Large intestine (tissue), 3 donors: ENCODE results near the gene CLDN3. TPM values are rescaled to one million over a fixed set of nuclear protein-coding genes. Genes with fewer than 3 reads are reported as not detected.

ENCODE experiments used
- DNase-seq, 2 donors: peaks; one replicate each; pipeline versions ENCODE4 v3.0.0 to v3.0.0-alpha.2; 2013
- H3K27ac ChIP-seq: one replicate; pipeline ENCODE4 v1.5.1; 2013; ENCODE audit warnings: low read length
- H3K27me3 ChIP-seq: 2 replicates; pipeline ENCODE4 v1.6.1; 2013; ENCODE audit warnings: low read length; ENCODE audit not compliant: control insufficient read depth, insufficient read depth
- H3K36me3 ChIP-seq: 2 replicates; pipeline ENCODE4 v1.6.1; 2013; ENCODE audit warnings: low read length; ENCODE audit not compliant: control insufficient read depth, insufficient read depth
- H3K4me1 ChIP-seq: one replicate; pipeline ENCODE4 v1.6.1; 2013; ENCODE audit warnings: low read length; ENCODE audit not compliant: control insufficient read depth, insufficient read depth
- H3K4me3 ChIP-seq: one replicate; pipeline ENCODE4 v1.5.1; 2013; ENCODE audit warnings: low read length
- H3K9me3 ChIP-seq: one replicate; pipeline ENCODE4 v1.6.1; 2013; ENCODE audit warnings: mild to moderate bottlenecking, low read depth, low read length, moderate library complexity; ENCODE audit not compliant: control insufficient read depth
- WGBS: methylation state at CpG from one replicate; pipeline ENCODE4 v1.1.5; 2013; ENCODE audit warnings: low lambda C conversion rate; ENCODE audit not compliant: insufficient coverage; 5-methylcytosine and 5-hydroxymethylcytosine counted together
- polyA plus RNA-seq: library from polyadenylated mRNA; unstranded; fragments of 120-200 nt; gene quantifications from one replicate; pipeline ENCODE4 v1.2.1, GENCODE V29; 2013

CLDN3 gene
- polyA plus RNA-seq, 1 donor = 167 TPM

DNA sequence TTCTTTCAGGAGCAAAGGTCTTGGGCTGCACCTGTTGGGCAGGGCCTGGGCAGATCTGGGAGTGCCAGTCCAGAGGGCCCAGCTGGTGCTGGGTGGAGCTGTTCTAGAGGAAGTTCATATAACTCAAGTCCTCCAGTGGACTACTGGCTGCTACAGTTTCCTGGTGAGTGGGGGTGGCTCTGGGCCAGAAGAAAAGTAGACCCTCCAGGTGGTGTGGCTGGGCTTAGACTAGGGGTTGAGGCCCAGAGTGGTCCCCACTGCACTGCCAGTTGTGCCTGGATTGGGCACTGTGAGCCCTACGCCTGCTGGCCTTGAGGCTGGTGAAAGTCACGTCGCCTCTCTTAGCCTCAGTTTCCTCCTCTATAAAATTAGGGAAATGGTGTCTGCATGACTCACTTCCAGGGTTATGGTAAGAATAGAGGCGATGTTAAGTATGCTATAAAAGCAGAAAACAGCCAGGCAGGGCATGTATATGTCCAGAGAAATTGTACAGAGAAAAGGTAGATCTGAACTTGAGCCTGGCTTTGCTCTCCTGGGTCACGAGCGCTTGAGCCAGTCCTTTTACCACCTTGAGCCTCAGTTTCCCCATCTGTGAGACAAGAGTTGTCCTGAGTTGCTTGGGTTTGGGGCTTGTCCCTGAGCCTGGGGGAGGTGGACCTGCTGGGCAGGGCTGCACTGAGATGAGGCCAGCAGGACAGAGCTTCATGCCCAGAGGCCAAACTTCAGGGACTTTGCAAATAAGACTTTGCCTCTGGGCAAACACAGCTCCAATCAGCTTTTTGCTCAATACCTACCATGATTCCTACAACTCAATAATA is 3.8 kb upstream of the CLDN3 start:
- peak; percentile 71 to 85 for DNase-seq
- peak overlapping the region; percentile 67 for H3K27ac ChIP-seq
- H3K4me1 ChIP-seq = peaks cover 9% of the 10 kb centered on the region
- H3K36me3 ChIP-seq = peaks cover 3% of the 10 kb centered on the region
- no peak overlapping the region for H3K4me3 ChIP-seq
- peaks cover 18% of the 10 kb centered on the region for H3K27me3 ChIP-seq
- H3K9me3 ChIP-seq = peaks cover 4% of the 10 kb centered on the region
- 20% methylated on average over 1 of the region's 6 CpGs for WGBS

DNA sequence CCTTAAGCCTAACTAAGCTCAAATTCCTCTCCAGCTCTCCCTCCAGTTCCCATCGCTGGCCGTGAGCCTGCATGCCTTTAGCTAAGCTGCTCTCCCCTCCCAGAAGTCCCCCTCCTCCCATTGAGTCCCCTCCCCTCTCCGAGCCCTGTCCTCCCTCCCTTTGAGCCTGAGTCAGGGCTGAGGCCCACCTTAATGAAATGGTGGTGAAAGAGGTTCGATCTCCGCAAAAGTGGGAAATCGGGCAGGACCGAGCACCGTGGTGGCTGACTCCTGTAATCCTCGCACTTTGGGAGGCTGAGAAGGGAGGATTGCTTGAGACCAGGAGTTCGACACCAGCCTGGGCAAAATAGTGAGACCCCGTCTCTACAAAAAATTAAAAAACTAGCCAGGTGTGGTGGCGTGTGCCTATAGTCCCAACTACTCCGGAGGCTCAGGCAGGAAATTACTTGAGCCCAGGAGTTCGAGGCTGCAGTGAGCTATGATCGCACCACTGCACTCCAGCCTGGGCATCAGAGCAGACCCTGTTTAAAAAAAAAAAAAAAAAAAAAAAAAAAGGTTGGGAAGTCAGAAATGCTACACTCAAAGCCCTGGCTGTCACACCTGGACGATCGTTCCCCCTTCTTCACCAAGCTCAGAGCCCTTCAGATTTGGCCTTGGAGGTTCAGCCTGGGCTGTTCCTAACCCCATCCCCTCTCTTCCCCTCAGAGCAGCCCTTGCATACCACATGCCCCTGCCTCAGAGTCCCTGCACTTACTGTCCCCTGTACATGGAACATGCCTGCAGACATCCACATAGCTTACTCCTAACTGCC is 995 bp upstream of the CLDN3 start:
- WGBS = no CpG with 5 or more reads among the region's 17 CpGs
- DNase-seq = no peak

DNA sequence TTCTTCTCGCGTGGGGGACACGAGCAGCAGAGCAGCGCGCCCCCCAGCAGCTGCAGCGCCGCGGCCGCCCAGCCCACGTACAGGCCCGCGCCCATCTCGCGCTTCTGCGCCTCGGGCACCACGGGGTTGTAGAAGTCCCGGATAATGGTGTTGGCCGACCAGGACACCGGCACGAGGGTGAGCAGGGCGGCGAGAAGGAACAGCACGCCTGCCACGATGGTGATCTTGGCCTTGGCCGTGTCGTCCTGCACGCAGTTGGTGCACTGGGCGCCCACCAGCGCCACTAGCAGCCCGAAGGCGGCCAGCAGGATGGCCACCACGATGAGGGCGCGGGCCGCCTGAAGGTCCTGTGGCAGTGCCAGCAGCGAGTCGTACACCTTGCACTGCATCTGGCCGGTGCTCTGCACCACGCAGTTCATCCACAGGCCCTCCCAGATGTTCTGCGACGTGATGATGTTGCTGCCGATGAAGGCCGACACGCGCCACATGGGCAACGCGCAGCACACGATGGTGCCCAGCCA is 529 bp downstream of the CLDN3 start:
- WGBS = no CpG with 5 or more reads among the region's 49 CpGs
- Histone ChIP-seq H3K36me3 (peaks cover 3% of the 10 kb centered on the region), H3K27me3 (peaks cover 19% of the 10 kb centered on the region), H3K4me1 (peaks cover 16% of the 10 kb centered on the region), H3K9me3 (peaks cover 4% of the 10 kb centered on the region), H3K4me3 (peak overlapping the region; percentile 87), H3K27ac (peak overlapping the region; percentile 97)
- no peak for DNase-seq

More for the DNA sequence above, 995 bp upstream of the CLDN3 start:
- H3K27ac ChIP-seq = peak overlapping the region; percentile 97
- H3K4me3 ChIP-seq = peak overlapping the region; percentile 87
- peaks cover 3% of the 10 kb centered on the region for H3K36me3 ChIP-seq
- peaks cover 19% of the 10 kb centered on the region for H3K27me3 ChIP-seq
- H3K4me1 ChIP-seq = peaks cover 16% of the 10 kb centered on the region
- peaks cover 4% of the 10 kb centered on the region for H3K9me3 ChIP-seq

DNA sequence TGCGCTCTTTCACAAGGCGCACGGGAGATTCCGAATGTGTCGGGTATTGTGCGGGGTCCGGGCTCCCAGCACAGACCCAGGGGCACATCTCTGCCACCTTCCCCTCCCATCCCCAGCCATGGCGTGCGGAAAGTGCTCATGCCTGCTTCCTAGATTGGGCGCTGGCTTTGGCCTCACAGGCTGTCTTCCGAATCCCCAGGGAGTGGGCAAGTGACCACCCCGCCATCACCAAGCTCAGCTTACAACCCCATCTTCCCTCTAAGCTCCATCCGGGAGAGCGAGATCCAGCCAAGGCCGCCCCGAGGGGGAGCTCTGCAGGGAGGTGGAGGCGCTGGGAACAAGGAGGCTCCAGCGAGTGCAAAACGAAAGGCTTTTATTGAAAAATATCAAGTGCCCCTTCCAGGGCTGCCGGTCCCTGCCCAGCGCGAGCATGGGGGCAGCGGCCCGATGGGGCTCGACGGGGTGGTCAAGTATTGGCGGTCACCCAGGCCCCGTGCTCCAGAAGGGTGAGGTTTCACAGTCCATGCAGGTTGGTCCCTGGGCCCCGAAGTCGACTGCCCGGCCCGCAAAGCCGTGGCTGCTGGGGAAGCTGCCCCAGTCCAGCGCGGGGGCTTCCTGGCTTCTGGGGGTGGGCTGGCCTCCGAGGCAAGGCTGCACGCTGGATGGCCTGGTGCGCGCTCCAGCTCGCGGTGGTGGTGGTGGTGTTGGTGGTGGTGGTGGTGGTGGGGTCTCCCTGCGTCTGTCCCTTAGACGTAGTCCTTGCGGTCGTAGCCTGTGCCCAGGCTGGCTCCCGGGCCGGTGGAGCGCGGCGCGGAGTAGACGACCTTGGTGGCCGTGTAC is 1.2 kb downstream of the CLDN3 start:
- Histone ChIP-seq H3K27ac (peak overlapping the region; percentile 97), H3K4me3 (peak overlapping the region; percentile 87), H3K27me3 (peaks cover 19% of the 10 kb centered on the region), H3K4me1 (peaks cover 11% of the 10 kb centered on the region), H3K9me3 (peaks cover 4% of the 10 kb centered on the region), H3K36me3 (peaks cover 3% of the 10 kb centered on the region)
- WGBS = no CpG with 5 or more reads among the region's 53 CpGs
- DNase-seq = peak in 1 of 2 donors; percentile 51

DNA sequence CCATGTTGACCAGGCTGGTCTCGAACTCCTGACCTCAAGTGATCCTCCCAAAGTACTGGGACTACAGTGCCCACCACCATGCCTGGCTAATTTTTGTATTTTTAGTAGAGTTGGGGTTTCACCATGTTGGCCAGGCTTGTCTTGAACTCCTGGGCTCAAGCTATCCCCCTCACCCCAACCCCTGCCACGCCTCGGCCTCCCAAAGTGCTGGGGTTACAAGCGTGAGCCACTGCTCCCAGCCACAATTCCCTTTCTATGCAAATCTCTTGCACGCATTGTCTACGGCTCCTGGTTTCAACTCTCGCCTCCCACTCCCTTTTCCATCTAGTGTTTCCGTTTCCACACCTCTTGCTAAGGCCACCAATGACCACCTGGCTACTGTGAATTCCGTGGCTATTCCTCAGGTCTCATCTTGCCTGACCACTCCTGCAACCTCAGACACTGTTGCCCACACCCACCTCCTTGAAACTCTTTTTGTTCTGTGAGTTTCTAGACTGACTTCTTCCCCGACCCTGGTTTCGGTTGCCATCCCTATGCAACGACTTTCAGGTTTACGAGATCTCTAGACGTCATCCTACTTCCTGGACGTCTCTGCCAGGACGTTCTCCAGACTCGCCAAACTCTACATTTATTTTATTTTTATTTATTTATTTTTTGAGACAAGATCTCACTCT is 3.4 kb downstream of the CLDN3 start:
- H3K27ac ChIP-seq = peak overlapping the region; percentile 97
- H3K4me3 ChIP-seq = no peak overlapping the region
- peaks cover 4% of the 10 kb centered on the region for H3K9me3 ChIP-seq
- WGBS = 86% methylated on average over 12 of the region's 17 CpGs
- DNase-seq = no peak
- peaks cover 3% of the 10 kb centered on the region for H3K36me3 ChIP-seq
- peaks cover 19% of the 10 kb centered on the region for H3K27me3 ChIP-seq
- H3K4me1 ChIP-seq = peaks cover 15% of the 10 kb centered on the region

DNA sequence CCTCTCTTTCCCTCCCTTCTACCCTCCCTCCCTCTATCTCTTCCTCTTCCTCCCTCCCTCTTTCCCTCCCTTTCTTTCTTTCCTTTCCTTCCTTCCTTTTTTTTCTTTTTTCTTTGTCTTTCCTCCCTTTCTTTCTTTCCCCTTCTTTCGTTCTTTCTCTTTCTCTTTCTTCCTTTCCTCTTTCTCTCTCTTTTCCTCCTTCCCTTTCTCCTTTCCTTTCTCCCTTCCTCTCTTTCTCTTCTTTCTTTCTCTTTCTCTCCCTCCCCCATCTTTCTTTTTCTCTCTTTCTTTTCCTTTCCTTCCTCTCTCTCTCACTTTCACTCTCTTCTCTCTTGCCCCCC is 7.4 kb downstream of the CLDN3 start:
- Histone ChIP-seq H3K9me3 (no peaks in the 10 kb centered on the region), H3K4me1 (peaks cover 26% of the 10 kb centered on the region), H3K4me3 (no peak overlapping the region), H3K36me3 (no peaks in the 10 kb centered on the region), H3K27ac (no peak overlapping the region), H3K27me3 (no peaks in the 10 kb centered on the region)
- WGBS = 85% methylated on average over 1 of the region's 1 CpG
- DNase-seq = no peak

DNA sequence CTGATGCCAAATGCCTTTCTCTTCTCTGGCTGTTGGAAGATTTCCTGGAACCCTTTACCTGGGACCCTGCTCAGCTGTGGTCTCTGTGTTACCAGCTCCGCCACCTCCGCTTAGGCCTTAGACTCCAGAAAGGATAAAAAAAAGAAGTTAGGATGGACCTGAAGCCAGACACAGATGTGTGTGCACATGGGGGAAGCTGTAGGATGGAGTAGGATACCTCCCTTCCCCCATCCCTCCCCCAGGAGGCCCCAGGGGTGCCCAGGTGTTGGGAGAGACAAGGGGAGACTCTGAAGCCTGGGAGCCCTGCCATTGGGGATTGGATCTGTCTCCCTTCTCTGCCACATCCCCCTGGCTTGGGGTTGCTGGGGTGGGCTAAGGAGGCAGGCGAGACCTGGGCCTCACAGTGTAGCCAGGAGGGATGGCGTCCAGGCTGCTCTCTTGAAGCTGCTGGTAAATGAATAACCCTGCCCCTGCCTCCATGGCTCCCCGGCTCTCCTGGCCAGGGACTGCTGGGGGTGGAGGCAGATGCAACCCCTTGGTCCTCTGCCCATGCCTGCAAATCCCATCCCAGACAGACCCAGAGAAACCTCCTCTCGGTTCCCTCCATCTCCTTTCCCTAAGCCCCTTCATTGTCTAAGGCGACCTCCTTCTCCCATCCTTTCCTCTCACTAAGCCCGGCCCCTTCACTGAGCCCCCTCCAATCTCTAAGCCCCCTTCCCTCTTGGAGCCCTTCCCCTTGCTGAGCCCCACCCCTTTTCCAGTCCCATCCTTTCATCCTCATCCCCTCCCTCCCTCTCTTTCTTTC is 8.0 kb downstream of the CLDN3 start:
- no peaks in the 10 kb centered on the region for H3K27me3 ChIP-seq
- peak in 1 of 2 donors; percentile 50 for DNase-seq

DNA sequence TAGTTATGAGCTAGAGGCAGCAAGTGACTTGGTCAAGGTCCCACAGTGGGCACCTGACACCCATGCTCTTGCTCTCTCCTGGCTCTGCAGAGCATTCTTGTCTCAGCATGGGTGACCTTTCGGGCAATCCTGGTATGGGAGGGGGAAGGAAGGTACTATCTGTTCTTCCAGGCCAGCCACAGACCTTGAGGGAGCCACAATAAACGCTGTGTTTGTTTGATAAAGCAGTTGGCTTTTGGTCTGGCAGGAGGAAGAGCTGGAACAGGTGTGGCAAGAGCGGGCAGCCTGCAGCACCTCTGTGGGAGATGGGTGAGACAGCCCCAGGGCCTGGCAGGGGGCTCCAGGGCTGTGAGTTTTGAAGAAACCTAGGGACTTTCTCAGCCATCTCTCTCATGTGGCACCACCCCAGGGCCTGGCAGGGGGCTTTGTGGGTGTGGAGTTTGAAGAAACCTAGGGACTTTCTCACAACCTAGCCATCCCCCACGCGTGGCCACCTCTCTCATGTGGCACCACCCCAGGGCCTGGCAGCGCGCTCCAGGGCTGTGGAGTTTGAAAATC is 11.4 kb downstream of the CLDN3 start:
- no peak overlapping the region for H3K4me3 ChIP-seq
- H3K4me1 ChIP-seq = peaks cover 23% of the 10 kb centered on the region
- H3K27ac ChIP-seq = peak overlapping the region; percentile 62
- no peaks in the 10 kb centered on the region for H3K27me3 ChIP-seq
- H3K36me3 ChIP-seq = no peaks in the 10 kb centered on the region
- no peaks in the 10 kb centered on the region for H3K9me3 ChIP-seq
- DNase-seq = peak; percentile 68 to 87
- WGBS = no CpG with 5 or more reads among the region's 7 CpGs

More for the DNA sequence above, 8.0 kb downstream of the CLDN3 start:
- H3K36me3 ChIP-seq = no peaks in the 10 kb centered on the region
- H3K4me3 ChIP-seq = no peak overlapping the region
- no peaks in the 10 kb centered on the region for H3K9me3 ChIP-seq
- H3K27ac ChIP-seq = no peak overlapping the region
- peaks cover 25% of the 10 kb centered on the region for H3K4me1 ChIP-seq
- WGBS = 29% methylated on average over 1 of the region's 8 CpGs
